COLO829 (cell line): ENCODE results near the gene PASD1.
"Not testable (repeated sequence)": the region's sequence is repeated elsewhere in the genome, so short reads cannot be mapped to it uniquely, and the experiment has no call there.

Experiments used
- DNase-seq: peaks from one replicate; pipeline ENCODE4 v3.0.0; 2012; ENCODE audit warnings: low spot score

The PASD1 gene

GRCh38 chrX:151563449-151563848 lies at the start of gene PASD1:
TSS of gene PASD1 (plus strand) at chrX:151563675. CDS start at chrX:151601554, 37,879 bp downstream.
- no peak for DNase-seq

- no peak for DNase-seq
Observed at GRCh38 chrX:151515237-151515636, 48.2 kb upstream of the PASD1 start.

GRCh38 chrX:151516538-151517187 lies 46.8 kb upstream of the PASD1 start:
- DNase-seq, result no peak

- DNase-seq, result no peak
Observed at GRCh38 chrX:151517421-151517820, 46.1 kb upstream of the PASD1 start.

GRCh38 chrX:151523351-151523750 lies 40.1 kb upstream of the PASD1 start:
- no peak for DNase-seq

- no peak for DNase-seq
Observed at GRCh38 chrX:151536571-151536970, 26.9 kb upstream of the PASD1 start.

- no peak for DNase-seq
Observed at GRCh38 chrX:151537572-151537971, 25.9 kb upstream of the PASD1 start.

- no peak for DNase-seq
Observed at GRCh38 chrX:151538190-151539122, 25.0 kb upstream of the PASD1 start.

GRCh38 chrX:151543706-151544105 lies 19.8 kb upstream of the PASD1 start:
- DNase-seq, result no peak

- DNase-seq, result not testable (repeated sequence)
Observed at GRCh38 chrX:151546226-151546625, 17.2 kb upstream of the PASD1 start.

GRCh38 chrX:151551176-151551575 lies 12.3 kb upstream of the PASD1 start:
- DNase-seq, result not testable (repeated sequence)

GRCh38 chrX:151552743-151553142 lies 10.7 kb upstream of the PASD1 start:
- no peak for DNase-seq

- not testable (repeated sequence) for DNase-seq
Observed at GRCh38 chrX:151555301-151555700, 8.2 kb upstream of the PASD1 start.

GRCh38 chrX:151562485-151562884 lies 990 bp upstream of the PASD1 start:
- DNase-seq, result not testable (repeated sequence)

GRCh38 chrX:151563003-151563402 lies 472 bp upstream of the PASD1 start:
- not testable (repeated sequence) for DNase-seq

GRCh38 chrX:151564035-151564434 lies 560 bp downstream of the PASD1 start:
- no peak for DNase-seq

GRCh38 chrX:151566872-151567271 lies 3.4 kb downstream of the PASD1 start:
- DNase-seq, result not testable (repeated sequence)

- no peak for DNase-seq
Observed at GRCh38 chrX:151570561-151570960, 7.1 kb downstream of the PASD1 start.

- not testable (repeated sequence) for DNase-seq
Observed at GRCh38 chrX:151593384-151593783, 29.9 kb downstream of the PASD1 start.

- no peak for DNase-seq
Observed at GRCh38 chrX:151596282-151596681, 32.8 kb downstream of the PASD1 start.

- DNase-seq, result no peak
Observed at GRCh38 chrX:151604931-151605330, 41.5 kb downstream of the PASD1 start.

GRCh38 chrX:151609222-151609621 lies 45.7 kb downstream of the PASD1 start:
- DNase-seq, result no peak

GRCh38 chrX:151621422-151621821 lies 57.9 kb downstream of the PASD1 start:
- DNase-seq, result no peak
